Peyer's patch (tissue), 4 donors: ENCODE data around the gene RBBP4. TPM values are rescaled to one million over a fixed set of nuclear protein-coding genes. Genes with fewer than 3 reads are reported as not detected.
"Not testable (repeated sequence)": the region's sequence is repeated elsewhere in the genome, so short reads cannot be mapped to it uniquely, and the experiment has no call there.

ENCODE experiments used
- DNase-seq, 3 donors: peaks; one replicate each; pipeline ENCODE4 v3.0.0-alpha.2; 2017 to 2019
- H3K27ac ChIP-seq, 4 donors: fragments of 200-600 bp; sonication (generic); one replicate each; pipeline ENCODE4 v1.5.1; 2016 to 2019
- H3K27me3 ChIP-seq, 2 donors: fragments of 200-600 bp; sonication (generic); one replicate each; pipeline ENCODE4 v1.5.1; 2019
- H3K36me3 ChIP-seq, 3 donors: fragments of 200-600 bp; sonication (generic); one replicate each; pipeline ENCODE4 v1.5.1; 2016 to 2019
- H3K4me1 ChIP-seq, 4 donors: fragments of 200-600 bp; sonication (generic); one replicate each; pipeline ENCODE4 v1.5.1; 2016 to 2019
- H3K4me3 ChIP-seq, 4 donors: fragments of 200-600 bp; sonication (generic); 1 replicate in 3 of 4; 2 replicates in 1 of 4; pipeline ENCODE4 v1.5.1; 2016 to 2019; ENCODE audit warnings: mild to moderate bottlenecking in 1 of 4
- H3K9me3 ChIP-seq, 4 donors: fragments of 200-600 bp; sonication (generic); one replicate each; pipeline ENCODE4 v1.5.1; 2016 to 2019; ENCODE audit warnings: mild to moderate bottlenecking in 1 of 4
- CTCF ChIP-seq, 6 experiments: fragments of 450-650 bp in 4 of 6; fragments of 200-600 bp in 2 of 6; sonication (generic) in 1 of 6; IDR thresholded peaks; one replicate each; pipeline ENCODE4 v1.5.1; 2017 to 2019; ENCODE audit warnings: antibody characterized with exemption in 6 of 6, mild to moderate bottlenecking in 3 of 6, moderate library complexity in 1 of 6
- POLR2A ChIP-seq, 2 donors: fragments of 450-650 bp; IDR thresholded peaks; one replicate each; pipeline ENCODE4 v1.5.1; 2017; ENCODE audit warnings: antibody characterized with exemption in 2 of 2, mild to moderate bottlenecking in 2 of 2, moderate library complexity in 2 of 2
- total RNA-seq, 4 donors: library from RNA; depleted of rRNA; stranded (reverse); fragments of >200 nt; gene quantifications; one replicate each; pipeline ENCODE4 v1.1.0, GENCODE V29; 2016

The RBBP4 gene
- total RNA-seq, 4 donors from 2014 or later = 72.1 to 172 (median 109) TPM

- DNase-seq = no peak
- H3K36me3 ChIP-seq = peaks cover 0 to 27% (median 0%) of the 10 kb centered on the region in 3 donors
- peaks cover 0 to 24% (median 0%) of the 10 kb centered on the region in 4 donors for H3K4me1 ChIP-seq
- H3K9me3 ChIP-seq = no peaks in the 10 kb centered on the region
- TF ChIP-seq CTCF (IDR thresholded peaks at IDR 0.05) (no peak), POLR2A (IDR thresholded peaks at IDR 0.05) (no peak)
- H3K4me3 ChIP-seq = no peak overlapping the region
- no peak overlapping the region for H3K27ac ChIP-seq
- no peaks in the 10 kb centered on the region for H3K27me3 ChIP-seq
Observed at GRCh38 chr1:32686387-32686786, 35.4 kb downstream of the RBBP4 start.

GRCh38 chr1:32693455-32694174 is 42.6 kb downstream of the RBBP4 start:
- Histone ChIP-seq H3K27ac (peak overlapping the region in 1 of 4 donors; percentile 41), H3K36me3 (no peaks in the 10 kb centered on the region), H3K4me3 (no peak overlapping the region), H3K9me3 (no peaks in the 10 kb centered on the region), H3K27me3 (no peaks in the 10 kb centered on the region), H3K4me1 (peaks cover 0 to 5% (median 0%) of the 10 kb centered on the region in 4 donors)
- DNase-seq = peak in 2 of 3 donors; percentile 8 to 14
- no peak for TF ChIP-seq CTCF (IDR thresholded peaks at IDR 0.05)
- no peak for TF ChIP-seq POLR2A (IDR thresholded peaks at IDR 0.05)

GRCh38 chr1:32695098-32695904 is 44.3 kb downstream of the RBBP4 start:
- H3K27ac ChIP-seq = peak overlapping the region in 1 of 4 donors; percentile 35

GRCh38 chr1:32696041-32696440 is 45.0 kb downstream of the RBBP4 start:
- no peaks in the 10 kb centered on the region for H3K9me3 ChIP-seq
- no peak overlapping the region for H3K4me3 ChIP-seq
- no peaks in the 10 kb centered on the region for H3K27me3 ChIP-seq
- no peak overlapping the region for H3K27ac ChIP-seq
- TF ChIP-seq POLR2A (IDR thresholded peaks at IDR 0.05) (no peak), CTCF (IDR thresholded peaks at IDR 0.05) (no peak)
- peaks cover 0 to 9% (median 0%) of the 10 kb centered on the region in 4 donors for H3K4me1 ChIP-seq
- peak in 1 of 3 donors; percentile 8 for DNase-seq
- no peaks in the 10 kb centered on the region for H3K36me3 ChIP-seq

More at GRCh38 chr1:32695098-32695904, 44.3 kb downstream of the RBBP4 start:
- Histone ChIP-seq H3K9me3 (no peaks in the 10 kb centered on the region), H3K4me3 (no peak overlapping the region), H3K27me3 (no peaks in the 10 kb centered on the region), H3K4me1 (peaks cover 0 to 5% (median 0%) of the 10 kb centered on the region in 4 donors), H3K36me3 (no peaks in the 10 kb centered on the region)
- TF ChIP-seq CTCF (IDR thresholded peaks at IDR 0.05) (no peak), POLR2A (IDR thresholded peaks at IDR 0.05) (no peak)
- peak in 2 of 3 donors; percentile 56 to 71 for DNase-seq

- not testable (repeated sequence) for H3K27me3 ChIP-seq, H3K9me3 ChIP-seq, H3K36me3 ChIP-seq, H3K4me3 ChIP-seq, DNase-seq, H3K27ac ChIP-seq
- peaks cover 0 to 13% (median 0%) of the 10 kb centered on the region in 4 donors for H3K4me1 ChIP-seq
Observed at GRCh38 chr1:32696996-32697395, 46.0 kb downstream of the RBBP4 start.
